GM21619 (cell line): ENCODE results near the gene KIR2DL3.
"Not testable (repeated sequence)": the region's sequence is repeated elsewhere in the genome, so short reads cannot be mapped to it uniquely, and the experiment has no call there.

Source experiments
- ATAC-seq: cut with Tn5 transposase; IDR thresholded peaks from one replicate; pipeline ENCODE4 v1.9.1; 2021; ENCODE audit not compliant: unreplicated experiment

The KIR2DL3 gene

DNA sequence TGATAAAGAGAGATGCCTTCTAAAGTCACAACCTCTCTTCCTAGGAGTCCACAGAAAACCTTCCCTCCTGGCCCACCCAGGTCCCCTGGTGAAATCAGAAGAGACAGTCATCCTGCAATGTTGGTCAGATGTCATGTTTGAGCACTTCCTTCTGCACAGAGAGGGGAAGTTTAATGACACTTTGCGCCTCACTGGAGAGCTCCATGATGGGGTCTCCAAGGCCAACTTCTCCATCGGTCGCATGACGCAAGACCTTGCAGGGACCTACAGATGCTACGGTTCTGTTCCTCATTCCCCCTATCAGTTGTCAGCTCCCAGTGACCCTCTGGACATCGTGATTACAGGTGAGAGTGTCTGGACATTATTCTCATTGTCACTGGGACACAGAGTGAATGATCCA, 49.8 kb downstream of the KIR2DL3 start:
- ATAC-seq, result not testable (repeated sequence)

DNA sequence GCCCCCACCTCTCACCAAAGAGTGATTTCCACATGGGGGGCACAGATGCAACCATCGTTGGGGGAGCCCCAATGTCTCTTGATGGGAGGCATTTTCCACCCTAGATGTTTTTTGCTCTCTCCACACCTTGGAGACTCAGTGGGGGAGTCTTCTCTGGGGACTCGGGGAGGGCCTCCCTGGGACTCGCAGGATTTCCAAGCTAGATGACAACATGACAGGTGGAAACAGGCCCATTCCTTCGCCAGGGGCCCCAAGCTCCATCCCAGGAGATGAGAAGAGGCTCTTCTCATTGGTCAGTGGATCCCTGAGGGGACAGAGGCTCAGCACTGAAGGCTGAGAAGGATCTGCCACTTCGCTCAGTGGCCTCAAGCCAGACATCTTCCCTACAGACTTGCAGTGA, 52.4 kb downstream of the KIR2DL3 start:
- no peak for ATAC-seq

DNA sequence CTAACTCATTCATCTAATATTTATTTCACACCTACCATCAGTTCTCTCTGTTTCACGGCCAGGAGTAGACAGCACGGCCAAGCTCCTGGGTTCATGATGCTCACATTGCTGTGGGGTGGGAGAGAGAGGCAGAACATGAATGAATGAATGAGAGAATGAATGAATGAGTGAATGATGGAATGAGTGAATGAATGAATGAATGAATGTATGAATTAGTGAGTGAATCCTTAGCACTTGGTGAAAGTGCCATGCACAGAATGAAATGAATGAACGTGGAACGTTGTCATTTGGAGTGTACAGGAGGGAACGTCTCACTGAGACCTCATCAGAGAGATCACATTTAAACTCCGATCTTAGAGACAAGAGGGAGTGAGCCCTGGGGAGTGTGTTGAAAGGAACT, 53.2 kb downstream of the KIR2DL3 start:
- ATAC-seq, result no peak

DNA sequence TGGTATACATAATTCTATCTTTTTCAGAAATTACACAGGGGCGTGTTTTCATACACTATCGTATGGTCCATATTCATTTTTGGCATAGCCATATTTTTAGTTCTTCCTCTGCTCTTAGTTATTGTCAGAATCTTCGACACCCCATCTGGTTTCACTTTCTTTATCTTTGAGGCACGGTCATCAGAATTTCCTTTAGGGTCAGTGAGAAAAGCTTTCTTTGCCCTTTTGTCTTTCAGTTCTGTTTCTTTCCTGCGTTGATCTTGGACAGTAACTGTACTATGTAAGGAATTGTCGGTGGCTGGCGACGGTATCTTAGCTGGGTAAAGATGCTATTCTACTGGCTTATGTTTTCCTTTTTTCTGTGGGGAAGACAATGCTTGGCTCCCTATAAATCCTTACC, 54.5 kb downstream of the KIR2DL3 start:
- ATAC-seq, result no peak

DNA sequence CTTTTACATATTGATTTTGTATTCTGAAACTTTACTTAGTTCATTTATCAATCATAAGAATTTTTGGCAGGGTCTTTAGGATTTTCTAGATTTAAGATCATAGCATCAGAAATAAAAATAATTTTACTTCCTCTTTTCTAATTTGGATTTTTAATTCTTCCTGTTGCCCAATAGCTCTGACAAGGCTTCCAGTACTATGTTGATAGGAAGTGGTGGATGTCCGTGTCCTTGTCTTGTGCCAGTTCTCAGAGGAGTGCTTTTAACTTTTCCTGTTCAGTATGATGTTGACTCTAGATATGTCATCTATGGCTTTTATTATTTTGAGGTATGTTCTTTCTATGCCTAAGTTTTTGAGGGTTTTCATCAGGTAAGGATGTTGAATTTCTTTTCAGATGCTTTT, 57.4 kb downstream of the KIR2DL3 start:
- no peak for ATAC-seq
